ENCODE measurements around the gene FRMPD3.

FRMPD3 gene

DNA sequence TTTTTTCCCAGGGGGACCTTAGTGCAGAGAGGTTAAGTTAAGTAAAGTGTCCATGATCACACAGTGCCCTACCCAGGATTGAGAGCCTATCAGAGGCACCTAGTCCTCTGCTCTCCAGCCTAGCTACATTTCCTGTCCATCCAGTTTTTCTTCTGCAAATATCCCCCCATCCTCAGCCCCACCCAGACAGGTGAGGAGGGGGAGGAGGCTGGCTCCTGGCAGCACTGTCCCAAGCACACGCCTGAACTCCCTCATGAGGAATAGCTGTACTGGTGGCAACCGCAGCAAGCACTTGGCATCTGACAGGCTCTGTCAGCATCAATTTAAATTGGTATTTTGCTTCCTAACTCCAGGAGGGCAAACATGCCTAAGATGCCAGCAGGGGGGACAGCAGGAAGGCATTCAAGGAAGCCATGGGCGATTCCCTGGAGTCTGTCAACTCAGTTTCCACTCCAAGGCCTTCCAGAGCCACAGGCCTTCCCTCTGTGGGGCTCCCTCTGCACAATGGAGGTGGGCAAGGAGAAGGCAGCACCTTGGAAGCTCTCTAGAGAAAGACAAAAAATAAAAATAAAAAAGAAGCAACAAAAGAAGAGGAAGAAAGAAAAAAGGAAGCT is 6.4 kb upstream of the FRMPD3 start:
- no peak for DNase-seq (ENCODE audit: low read depth)
- no peak overlapping the region for H3K4me3 ChIP-seq (replicated peaks; ENCODE audit: low read depth, low read length)
- TF ChIP-seq, protein P1, sequence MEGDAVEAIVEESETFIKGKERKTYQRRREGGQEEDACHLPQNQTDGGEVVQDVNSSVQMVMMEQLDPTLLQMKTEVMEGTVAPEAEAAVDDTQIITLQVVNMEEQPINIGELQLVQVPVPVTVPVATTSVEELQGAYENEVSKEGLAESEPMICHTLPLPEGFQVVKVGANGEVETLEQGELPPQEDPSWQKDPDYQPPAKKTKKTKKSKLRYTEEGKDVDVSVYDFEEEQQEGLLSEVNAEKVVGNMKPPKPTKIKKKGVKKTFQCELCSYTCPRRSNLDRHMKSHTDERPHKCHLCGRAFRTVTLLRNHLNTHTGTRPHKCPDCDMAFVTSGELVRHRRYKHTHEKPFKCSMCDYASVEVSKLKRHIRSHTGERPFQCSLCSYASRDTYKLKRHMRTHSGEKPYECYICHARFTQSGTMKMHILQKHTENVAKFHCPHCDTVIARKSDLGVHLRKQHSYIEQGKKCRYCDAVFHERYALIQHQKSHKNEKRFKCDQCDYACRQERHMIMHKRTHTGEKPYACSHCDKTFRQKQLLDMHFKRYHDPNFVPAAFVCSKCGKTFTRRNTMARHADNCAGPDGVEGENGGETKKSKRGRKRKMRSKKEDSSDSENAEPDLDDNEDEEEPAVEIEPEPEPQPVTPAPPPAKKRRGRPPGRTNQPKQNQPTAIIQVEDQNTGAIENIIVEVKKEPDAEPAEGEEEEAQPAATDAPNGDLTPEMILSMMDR (IDR thresholded peaks at IDR 0.05; ENCODE audit: low read length, missing control alignments): no peak

DNA sequence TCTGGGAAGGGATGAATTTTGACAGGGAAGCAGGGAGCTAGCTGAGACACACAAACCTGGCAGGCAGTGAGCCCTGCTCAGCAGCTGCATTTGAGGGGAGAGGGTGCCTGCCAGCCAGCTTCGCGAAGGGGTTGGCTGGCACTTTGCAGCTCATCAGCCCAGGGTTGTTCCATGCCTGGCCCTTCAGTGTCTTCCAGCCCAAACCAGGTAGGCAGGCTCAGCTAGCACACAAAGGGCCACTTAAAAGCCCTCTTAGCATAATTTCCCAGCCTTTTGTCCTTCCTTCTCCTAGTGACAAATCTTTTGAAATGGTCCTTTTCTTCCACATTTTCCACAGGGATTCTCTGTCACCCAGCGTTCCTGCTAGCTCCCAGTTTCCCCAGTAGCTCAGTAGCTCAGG is 4.3 kb upstream of the FRMPD3 start:
- TF ChIP-seq, protein P1 (IDR thresholded peaks at IDR 0.05; ENCODE audit: low read length, missing control alignments): no peak
- no peak overlapping the region for H3K4me3 ChIP-seq (replicated peaks; ENCODE audit: low read depth, low read length)
- no peak for DNase-seq (ENCODE audit: low read depth)

DNA sequence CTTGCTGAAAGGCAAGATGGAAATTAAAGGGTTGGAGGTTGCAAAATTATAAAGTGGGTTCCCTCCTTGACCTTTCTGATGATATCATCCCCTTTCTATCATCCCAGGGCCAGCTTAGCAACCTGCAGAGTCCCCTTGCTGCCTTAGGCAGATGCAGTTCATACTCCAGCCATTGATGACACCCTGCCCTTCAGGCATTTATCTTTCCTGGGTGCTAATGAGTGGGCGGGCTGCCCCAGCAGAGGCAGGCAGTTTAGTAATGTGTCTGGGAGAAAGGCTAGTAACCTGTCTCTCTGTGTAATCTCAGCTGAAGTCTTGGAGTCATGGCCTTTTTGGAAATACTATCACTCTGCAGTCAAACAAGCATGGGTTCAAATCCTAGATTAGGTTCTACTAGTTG is 3.8 kb upstream of the FRMPD3 start:
- no peak for DNase-seq (ENCODE audit: low read depth)
- TF ChIP-seq, protein P1 (IDR thresholded peaks at IDR 0.05; ENCODE audit: low read length, missing control alignments): no peak
- H3K4me3 ChIP-seq (replicated peaks; ENCODE audit: low read depth, low read length): no peak overlapping the region

DNA sequence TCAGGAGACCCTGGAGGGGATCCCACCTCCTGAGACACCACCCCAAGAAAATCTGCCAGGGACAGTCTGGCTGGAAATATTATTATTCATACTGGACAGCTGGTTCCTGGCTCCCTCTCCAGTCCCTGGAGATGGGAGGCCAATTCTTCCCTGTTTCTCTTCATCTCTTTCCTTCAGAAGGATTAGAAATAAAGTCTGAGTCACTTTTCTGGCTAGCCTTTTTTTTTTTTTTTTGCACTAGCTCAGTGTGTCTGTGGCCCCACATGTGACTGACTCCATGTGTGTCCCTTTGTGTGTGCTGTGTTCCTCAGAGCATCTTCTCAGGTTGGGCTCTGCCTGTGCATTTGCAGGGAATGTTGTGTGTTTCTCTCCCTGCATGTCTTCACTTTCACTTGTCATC is 1.8 kb upstream of the FRMPD3 start:
- H3K4me3 ChIP-seq (replicated peaks; ENCODE audit: low read depth, low read length): no peak overlapping the region
- DNase-seq (ENCODE audit: low read depth): no peak
- TF ChIP-seq, protein P1 (IDR thresholded peaks at IDR 0.05; ENCODE audit: low read length, missing control alignments): no peak

DNA sequence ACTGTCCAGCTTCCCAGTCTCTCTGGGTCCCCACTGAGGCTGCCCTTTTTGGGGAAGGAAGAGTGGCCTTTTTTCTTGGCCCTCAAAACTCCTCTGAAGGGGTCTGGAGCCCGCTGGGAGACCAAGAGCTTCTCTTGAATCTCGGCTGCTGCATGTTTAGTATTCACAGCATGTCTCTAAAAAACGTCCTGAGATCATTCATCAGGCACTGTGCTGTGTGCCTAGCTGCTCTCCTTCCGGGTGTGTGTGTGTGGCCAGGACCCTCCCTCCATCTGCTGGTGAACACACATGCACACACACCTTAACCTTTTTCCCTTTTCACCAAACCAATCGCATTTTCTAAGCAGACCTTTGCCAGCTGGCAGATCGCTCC is 841 bp upstream of the FRMPD3 start:
- no peak for DNase-seq (ENCODE audit: low read depth)
- H3K4me3 ChIP-seq (replicated peaks; ENCODE audit: low read depth, low read length): no peak overlapping the region
- TF ChIP-seq, protein P1 (IDR thresholded peaks at IDR 0.05; ENCODE audit: low read length, missing control alignments): no peak

DNA sequence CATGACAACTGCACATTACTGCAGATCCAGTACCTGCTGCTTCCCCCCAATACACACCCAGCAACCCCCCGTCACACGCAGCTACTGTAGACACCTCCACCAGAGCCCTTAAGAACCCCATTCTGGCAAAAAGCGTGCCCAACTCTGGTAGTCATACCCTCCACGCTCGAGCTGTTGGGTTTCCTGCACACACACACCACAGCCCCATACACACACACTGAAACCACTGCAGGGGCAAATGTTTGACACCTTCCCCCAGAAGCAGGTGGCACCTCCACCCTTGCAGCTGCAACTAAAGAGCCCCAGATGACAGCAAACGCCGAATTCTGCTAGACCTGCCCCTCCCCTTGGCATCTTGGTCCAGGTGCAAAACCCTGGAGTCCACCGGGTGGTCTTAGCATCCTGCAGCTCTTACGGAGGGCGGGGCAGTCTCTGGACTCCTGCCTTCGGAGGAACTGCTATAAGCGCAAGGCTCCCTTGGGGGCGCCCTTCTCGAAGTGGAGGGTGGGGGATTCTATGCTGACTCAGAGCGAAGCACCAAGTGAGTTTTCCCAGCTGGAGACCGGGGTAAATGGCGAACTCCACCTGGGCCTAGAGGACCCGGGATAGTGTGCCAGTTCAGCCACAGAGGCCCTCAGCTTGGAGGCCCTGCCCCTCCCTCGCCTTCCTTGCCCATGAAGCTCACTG is 1.5 kb downstream of the FRMPD3 start:
- DNase-seq (ENCODE audit: low read depth): no peak
- no peak overlapping the region for H3K4me3 ChIP-seq (replicated peaks; ENCODE audit: low read depth, low read length)
- TF ChIP-seq, protein P1 (IDR thresholded peaks at IDR 0.05; ENCODE audit: low read length, missing control alignments): no peak

DNA sequence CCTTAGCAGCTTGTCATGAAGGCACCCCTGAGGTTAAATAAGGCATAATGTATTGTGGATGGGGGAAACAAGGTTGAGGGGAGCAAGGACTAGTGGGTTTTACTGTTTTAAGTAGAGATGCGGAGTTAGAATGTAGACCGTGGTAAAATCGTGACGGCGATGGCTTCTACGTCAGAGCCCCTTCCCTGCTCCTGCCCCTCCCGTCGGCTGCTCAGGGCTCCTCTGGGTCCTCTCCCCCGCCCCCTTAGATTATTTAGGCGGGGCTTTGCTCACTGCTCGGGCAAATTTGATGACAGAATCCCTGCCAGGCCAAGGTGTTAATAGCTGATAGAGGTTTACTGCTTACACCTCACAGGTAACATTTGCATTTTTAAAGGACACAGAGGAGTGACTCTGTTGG is 2.3 kb downstream of the FRMPD3 start:
- H3K4me3 ChIP-seq (replicated peaks; ENCODE audit: low read depth, low read length): no peak overlapping the region
- DNase-seq (ENCODE audit: low read depth): no peak
- TF ChIP-seq, protein P1 (IDR thresholded peaks at IDR 0.05; ENCODE audit: low read length, missing control alignments): no peak

All from fibroblast of pulmonary artery (primary cell).